CMK (cell line): ENCODE data around the gene CDO1.
A peak's percentile ranks its signal among the peaks of the same experiment; 100 is the strongest.

Experiments used
- DNase-seq: peaks from one replicate; pipeline ENCODE4 v3.0.0-alpha.2; 2010; ENCODE audit warnings: low read depth

CDO1 gene

DNA sequence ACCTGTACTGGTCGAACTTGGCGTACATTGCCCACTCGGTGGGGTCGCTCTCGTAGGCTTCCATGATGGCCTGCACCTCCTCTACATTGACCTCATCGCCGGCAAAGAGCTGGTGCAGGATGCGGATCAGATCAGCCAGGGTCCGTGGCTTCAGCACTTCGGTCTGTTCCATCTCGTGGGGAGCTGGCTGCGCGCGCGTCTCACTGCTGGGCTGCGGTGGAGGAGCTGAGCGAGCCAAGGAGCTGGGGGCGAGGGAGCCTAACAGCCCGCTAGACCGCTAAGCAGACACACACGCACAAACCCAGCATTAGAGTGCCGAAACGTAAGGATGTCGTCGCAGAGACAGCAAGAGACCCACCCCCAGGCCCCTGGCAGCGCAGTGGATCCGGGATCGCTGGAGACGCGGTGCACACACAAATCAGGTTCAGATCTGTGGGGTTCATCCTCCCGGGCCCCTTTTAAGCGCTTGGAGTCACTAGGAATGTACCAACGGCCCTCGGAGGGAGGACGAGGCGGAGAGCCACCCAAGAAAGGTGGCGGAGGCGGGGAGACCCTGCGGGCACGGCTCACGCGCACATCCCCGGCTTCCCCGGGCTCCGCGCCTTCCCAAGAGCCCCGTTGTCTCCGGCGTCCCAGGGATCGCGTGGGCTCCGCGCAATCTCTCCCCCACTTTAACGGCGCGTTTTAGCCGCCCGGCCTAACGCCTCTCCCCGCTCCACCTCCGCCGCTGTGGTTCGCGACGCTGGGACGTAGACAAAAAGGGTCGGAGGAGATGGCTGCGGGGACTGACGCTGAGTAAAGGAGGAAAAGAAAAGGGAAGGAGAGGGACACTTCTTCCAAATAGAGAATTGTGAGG lies at the start of gene CDO1:
Gene CDO1, minus strand, starts transcription at position 434 of the 856 bp plus-strand sequence. Its CDS starts 262 bp downstream, at position 172.
- DNase-seq: no peak

DNA sequence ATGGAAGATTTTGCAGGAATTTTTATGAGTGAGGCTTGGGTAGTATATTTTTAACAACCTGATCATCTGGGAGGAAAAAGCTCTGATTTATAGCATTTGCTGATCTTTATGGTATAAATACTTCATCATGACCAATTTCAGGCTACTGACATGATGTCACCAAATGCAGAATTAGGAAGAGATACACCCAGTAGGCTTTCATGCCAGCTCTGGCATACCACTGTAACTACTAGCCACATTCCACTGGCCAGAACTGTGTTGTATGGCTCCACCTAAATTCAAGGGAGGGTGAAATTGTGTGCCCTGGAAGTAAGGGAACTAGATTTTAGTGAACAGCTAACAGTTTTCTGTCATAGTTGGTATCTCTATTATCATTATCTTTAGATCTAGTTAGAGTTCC lies 42.9 kb upstream of the CDO1 start:
- no peak for DNase-seq

DNA sequence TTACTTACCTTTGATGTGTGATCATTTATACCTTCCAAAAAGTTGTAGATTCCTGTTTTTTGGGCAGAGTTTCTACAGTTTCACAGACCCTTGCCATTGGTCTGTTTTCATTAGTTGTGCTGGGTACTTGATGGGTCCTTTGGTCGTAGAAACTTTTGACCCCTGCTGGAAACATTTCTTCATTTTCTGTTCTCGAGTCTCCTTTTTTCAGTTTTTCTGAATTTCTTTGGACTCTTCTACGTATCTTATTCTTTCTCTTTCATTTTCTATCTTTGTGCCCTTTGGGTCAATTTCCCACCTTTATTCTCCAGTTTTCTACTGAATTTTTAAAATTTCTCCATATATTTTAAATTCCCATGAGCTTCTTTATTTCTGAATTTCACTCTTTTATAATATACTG lies 41.9 kb upstream of the CDO1 start:
- no peak for DNase-seq

DNA sequence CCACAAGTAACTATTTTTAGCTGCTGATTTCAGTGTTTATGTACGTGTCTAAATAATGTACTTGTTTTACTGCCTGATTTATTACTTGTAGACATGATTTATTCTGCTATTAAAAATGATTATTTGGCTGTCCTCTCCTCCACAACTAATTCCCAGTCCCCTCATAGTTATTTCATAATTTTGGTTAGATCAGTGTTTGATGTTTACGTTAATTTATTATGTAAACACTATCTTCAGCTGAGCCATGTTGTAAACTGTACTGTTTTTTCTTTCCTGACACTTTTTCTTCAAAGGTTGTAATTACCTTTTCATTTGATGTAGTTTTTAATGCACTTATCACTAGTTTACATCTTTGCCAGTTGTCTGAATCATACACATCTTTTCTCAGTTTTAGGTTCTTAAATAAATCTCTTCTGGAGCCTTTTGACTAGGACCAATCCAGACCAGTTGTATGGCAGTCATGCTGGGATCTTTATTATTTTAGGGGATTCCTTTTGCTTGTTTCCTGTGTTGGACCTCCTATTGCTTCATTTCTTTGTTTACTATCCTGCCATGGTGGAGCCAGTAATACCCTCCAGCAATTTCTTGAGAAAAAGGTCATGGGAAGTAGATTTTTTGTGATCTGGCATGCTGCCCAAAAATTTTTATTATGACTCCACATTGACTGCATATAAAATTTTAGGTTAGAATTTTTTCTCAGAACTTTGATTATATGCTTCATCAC lies 41.3 kb upstream of the CDO1 start:
- no peak for DNase-seq

DNA sequence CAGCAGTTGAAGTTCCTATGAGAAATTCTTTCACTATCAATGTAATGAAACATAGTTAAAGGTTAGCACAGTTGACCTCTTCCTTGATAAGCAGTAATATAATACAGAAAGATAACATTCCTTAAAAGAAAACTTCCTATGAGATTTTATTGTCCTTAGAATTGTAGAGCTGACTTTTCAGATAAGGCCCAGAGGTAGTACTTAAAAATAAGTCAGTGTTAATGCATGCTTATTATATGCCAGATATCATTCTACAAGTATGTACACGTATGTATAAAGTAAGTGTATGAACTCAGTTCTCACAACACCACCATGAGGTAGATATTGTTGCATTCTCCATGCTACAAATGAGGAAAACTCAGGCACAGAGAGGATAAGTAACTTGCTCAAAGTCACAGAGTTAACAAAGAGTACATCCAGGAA lies 40.6 kb upstream of the CDO1 start:
- no peak for DNase-seq

DNA sequence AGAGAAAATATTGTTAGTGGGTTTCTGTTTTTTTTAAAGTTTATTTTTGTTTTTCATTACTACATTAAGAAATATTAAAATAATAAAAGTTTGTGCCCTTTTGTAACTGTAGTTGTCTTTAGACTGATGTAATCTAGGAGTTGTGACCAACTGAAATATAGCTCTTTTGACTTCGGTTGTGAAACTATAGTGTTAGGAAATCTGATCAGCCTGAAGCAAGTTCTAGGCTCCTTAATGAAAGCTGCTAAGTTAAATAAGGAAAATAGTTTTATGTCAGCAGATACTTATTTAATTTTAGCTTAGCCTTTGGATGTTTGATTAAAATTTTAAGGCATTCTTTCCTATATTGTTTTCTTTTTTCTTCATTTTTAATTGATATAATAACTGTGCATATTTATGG lies 39.5 kb upstream of the CDO1 start:
- DNase-seq: no peak

DNA sequence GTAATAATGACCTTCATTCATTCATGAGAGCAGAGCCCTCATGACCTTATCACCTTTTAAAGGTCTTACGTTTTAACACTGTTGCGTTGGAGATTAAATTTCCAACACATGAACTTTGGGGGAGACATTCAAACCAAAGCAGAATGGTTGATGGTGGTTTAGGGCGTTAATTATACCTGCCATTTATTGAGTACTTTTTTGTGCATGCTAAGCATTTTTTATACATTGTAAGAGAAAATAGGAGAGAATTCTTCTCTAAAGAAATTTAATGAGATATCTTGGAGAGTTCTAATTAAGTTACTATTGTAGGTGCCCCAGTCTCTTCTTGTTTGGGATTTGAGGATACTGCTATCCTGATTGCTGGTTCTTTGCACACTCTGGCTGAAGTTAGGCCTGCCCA lies 37.7 kb upstream of the CDO1 start:
- no peak for DNase-seq

DNA sequence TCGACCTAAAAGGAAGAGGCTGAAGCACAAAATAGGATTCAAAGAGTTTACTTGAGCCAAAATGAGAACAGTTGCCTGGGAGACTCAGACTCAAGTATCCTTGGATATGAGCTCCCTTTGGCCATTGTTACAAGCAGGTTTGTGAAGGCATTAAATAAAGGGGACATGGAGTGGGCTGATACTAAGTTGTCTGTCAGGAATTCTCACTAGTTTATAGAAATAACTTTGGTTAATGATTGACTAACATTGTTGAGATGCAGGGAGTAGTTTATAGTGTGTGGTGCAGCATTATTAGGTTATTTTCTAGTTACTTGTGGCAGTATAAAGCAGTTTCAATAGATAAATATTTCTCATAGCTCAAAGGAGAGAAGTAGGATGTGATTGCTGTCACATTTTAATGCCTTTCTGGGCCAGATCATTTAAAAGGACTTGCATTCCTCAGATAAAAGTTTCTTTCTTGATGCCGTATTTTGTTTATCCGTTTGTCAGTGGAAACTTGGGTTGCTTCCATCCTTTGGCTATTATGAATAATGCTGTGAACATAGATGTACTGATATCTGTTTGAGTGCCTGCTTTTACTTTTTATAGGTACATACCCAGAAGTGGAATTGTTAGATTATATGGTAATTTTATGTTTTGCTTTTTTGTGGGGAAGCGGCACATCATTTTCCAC lies 34.4 kb upstream of the CDO1 start:
- DNase-seq: no peak

DNA sequence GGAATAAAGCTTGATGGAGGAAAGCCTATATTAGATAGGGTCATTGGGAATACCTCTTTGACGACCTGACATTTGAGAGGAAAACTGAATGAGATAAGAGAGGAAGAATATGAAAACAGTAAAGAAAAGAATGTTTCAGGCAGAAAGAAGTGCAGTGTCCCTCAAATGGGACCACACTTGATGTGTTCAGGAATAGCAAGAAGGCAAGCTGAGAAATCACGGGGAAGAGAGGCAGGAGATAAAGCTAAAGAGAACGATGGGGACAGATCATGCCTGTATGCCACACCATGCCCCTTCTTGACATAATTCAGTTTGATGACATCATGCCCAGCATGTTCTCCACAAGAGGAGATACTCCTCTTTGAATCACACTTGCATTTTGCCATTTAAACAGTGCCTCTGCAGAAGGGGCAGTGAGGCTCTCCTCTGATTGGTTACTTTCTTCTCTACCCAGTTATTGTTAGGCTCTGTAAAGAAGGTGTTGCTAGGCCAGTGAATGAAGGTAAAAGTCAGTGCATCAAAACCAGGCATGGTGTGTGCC lies 32.9 kb upstream of the CDO1 start:
- DNase-seq: no peak

DNA sequence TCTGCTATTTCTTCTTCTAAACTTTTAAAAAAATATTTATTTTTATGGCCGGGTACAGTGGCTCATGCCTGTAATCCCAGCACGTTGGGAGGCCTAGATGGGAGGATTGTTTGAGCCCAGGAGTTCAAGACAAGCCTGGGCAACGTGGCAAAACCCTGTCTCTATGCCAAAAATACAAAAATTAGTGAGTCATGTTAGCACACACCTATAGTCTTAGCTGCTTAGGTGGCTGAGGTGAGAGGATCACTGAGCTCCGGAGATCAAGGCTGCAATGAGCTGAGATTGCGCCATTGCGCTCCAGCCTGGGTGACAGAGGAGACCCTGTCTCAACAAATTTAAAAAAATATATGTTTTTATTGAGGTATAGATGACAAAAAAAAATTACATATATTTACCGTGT lies 30.8 kb upstream of the CDO1 start:
- no peak for DNase-seq

DNA sequence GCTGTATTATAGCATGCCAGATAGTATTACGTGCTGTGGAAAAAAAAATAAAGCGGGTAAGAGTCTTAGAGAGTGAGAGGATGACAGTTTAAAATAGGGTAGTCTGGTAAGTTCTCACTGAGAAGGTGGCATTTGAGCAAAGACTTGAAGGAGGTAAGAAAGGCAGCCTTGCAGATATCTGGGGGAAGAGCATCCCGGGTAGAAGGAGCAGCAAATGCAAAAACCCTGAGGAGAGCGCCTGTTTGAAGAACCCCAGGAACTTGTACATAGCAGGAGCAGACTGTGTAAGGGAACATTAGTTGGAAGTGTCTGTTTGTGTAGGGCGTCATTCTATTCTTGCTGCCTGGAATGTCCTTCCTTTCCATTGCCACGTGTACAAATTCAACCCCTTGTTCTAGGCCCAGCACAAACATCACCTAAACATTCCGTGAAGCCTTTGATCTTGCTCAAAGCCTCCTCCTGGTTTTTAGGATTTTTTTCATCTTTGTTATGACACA lies 27.9 kb upstream of the CDO1 start:
- no peak for DNase-seq

DNA sequence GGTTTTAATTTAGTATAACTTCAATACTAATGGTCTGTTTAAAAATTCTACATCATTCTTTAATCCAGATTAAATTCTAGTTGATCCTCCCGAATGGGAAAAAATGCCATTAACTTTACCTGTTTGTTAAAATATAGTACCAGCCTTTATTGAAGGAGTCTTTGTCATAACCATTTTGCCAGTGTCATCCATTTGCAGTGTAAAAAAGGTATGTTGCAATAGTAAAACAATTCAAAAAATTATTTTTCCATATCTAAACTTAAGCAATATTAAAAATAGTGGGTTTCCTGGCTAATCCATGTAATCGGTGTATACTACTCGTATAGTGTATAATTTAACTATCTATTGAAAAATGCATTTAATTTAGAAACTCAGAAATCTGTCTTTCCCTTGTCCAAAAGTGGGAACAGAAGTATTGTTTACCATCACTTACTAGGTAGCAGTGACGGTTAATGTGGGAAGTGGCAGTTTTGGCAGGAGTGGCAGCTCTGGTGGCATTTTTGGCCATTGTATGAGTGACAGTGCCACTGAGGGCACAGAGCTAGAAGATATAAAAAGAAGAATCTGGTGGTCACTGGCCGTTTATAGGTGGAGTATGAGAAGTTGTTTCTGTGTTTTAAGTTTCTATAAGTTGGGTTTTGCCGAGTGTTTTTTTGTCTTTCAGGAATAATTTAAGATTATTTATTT lies 27.1 kb upstream of the CDO1 start:
- no peak for DNase-seq

DNA sequence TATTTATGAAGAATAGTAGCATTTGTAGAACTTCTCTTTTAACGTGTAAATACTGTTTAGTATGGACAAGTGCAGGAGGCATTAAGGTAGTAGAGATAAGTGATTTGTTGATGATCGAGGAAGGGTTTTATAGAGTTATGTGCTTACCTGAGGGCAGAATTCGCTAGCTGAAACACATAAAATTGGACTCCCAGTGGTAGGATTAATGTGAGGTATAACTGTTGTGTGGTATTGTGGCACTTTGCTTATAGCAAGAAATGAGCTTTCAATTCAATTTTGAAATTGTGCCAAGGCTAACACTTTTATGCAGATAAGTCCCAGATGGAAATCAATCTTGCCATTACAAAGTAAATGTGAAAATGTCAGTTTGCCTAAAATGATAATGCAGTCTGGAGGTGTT lies 26.5 kb upstream of the CDO1 start:
- DNase-seq: no peak

DNA sequence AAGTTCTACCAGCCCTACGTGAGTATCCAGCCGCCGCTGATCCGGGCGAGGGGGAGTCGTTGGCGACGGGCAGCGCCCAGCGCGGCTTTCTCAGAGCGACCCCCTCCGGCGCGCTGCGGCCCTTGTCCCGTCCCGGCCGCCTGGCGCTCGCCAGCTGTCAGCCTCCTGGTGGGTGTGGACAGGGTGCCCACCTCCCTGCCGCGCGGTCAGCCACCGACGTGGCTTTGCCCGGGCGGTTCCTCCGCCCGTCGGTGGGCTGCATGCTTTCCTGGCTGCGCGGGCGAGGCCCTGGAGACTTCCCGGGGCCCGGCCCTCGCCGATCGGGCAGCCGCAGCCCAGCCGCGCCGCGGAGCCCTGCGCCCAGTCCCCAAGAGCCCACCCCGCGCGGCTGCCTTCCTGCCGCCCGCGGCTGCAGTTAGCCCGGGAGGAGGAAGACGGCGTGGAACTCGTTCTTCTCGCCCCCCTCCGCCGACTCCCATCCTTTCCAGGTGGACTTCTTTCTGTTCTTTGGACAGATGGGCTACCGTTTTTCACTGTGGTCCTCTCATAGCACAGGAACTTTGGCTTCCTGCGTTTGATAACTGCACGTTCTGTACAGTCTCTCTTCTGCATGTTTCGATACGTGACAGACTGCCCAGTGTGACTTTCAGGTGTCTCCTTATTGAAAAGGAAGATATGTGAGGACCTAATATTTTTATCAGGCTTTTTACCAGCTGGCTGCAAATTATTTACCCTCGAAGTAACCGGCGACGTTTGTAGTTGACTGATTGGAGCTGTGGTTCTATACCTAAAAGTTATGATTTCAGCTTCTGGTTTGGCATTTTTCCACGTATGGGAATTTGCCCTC lies 25.9 kb upstream of the CDO1 start:
- peak; percentile 35 for DNase-seq

DNA sequence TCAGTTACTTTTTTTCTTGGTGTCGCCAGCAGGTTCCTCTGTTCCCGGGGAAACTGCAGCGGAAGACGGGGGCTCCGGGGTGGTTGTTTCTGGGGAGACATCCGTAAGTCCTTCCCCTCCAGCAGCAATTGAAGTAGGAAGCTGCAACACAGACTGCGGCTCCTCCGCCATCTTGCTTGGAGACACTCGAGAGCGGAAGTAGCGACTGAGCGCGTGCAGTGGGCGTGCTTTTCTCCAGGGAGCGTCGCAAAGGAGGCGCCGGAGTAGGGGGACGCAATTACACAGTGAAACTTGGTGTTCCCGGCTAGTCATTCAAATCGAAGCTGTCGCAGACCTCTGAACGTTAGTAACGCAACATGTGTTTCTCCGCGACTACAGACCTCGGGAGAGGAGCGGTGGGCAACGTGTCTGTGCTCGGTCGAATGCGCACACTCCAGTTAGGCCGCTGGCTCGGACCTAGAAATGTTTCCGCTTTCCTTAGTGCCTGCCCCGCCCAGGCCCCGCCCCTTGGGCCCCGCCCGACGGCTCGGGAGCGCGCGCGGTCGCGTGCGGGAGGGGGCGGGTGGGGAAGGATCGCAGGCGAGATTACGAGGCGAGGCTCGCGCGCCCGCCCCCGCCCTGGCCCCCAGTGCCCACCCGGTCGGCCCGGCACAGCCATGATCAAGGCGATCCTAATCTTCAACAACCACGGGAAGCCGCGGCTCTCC lies 25.1 kb upstream of the CDO1 start, which contains the start of the genes AP3S1 and ATG12:
Gene AP3S1, plus strand, starts transcription at position 554 of the 707 bp plus-strand sequence. Its CDS starts 103 bp downstream, at position 657.
Gene ATG12, minus strand, starts transcription at position 184 of the 707 bp plus-strand sequence. Its CDS starts 13 bp downstream, at position 171.
- DNase-seq: peak; percentile 67

DNA sequence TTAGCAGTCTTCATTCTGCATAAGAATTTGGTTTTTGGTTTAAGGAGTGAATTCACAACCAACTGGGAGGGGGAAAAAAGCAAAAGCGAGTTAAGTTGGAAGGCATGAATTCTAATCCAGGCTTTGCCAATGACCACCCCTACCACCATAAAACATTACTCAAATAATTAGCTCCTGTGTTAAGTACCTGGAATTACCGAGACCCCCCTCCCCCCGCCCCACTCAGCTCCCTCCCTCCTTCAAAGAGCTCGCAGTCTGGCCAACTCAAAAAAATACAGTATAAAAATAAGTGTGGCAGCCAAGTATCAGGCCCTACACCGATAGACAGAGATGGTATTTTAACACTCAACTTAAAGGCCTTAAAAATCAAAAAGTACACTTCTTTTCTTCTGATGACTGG lies 24.4 kb upstream of the CDO1 start:
- no peak for DNase-seq

DNA sequence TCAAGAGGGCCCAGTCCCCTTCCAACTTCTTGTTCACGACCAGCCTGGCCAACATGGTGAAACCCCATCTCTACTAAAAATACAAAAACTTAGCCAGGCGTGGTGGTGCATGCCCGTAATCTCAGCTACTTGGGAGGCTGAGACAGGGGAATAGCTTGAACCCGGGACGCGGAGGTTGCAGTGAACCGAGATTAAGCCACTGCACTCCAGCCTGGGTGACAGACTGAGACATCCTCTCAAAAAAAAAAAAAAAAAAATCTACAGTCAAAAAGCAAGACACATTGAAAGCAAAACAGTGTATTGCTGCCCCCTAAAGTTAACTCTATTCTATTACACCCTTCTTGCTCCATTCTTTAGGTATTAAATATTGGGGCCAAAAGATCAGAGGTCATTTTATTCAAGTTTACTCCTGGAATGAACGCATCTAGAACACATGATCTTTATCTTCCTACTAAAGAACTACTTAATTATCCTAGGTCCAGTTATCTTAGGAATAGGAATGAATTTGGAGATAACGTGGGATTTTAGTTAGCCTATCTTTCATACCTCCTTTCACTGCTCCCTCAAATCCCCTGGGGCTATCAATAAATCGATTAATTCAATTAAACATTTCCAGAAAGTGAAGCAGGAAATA lies 22.5 kb upstream of the CDO1 start:
- DNase-seq: peak; percentile 22

DNA sequence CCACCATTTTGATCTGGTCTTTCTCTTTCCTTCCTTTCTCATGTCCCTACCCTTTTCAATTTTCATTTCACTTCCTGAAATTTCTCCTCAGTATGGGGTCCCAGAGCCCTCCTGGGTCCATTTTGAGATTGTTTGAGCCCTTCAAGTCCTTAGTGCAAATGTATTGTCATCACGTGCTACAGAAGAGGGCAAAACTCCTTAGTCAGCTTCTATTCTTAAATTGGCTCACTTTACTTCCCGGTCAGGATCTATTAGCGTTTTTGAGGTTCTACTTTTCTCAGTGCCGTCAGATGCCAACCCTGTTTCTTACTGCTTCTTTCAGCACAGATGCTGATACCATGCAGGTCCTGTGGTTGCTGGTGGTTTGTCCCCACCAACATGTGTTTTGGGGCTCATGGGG lies 19.0 kb upstream of the CDO1 start:
- DNase-seq: no peak

DNA sequence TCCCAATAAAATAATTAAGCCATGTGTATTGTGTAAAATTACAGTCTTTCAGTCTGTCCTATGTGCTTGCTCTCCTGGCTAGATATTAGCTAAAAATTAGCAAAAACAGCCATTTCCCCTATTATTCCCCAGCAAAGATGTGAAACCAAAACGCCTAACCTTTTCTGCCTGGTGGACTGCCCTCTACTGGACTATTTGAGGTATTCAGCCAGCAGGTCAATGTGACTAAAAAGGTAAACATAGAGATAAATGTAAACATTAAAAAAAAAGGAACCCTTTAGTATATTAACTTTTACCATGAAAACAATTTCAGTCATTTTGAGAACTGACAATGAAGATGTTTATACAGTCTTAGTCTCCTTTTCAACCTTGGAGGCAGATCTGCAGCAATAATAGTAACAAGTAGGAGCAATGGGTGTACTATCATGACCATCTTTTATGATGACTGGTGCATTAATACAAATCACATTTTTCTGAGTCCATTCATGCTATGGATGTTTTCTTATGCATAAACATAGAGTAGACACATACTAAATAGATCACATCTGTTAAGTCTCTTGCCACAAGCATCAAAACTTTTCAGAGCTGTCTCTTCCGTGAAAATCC lies 14.8 kb upstream of the CDO1 start:
- DNase-seq: no peak
